GM06990 (cell line): ENCODE results near the gene CTSL.

Source experiments
- DNase-seq: peaks from one replicate; pipeline ENCODE4 v3.0.0-alpha.2; 2011; ENCODE audit not compliant: insufficient read length; ENCODE audit errors: extremely low read depth
- H3K27me3 ChIP-seq: replicated peaks from 2 replicates; pipeline ENCODE4 v1.6.0; 2011; ENCODE audit warnings: low read length; ENCODE audit not compliant: control insufficient read depth, insufficient read depth
- H3K36me3 ChIP-seq: 2 replicates; pipeline ENCODE4 v1.5.1; 2011; ENCODE audit warnings: low read length; ENCODE audit not compliant: control insufficient read depth, insufficient read depth
- H3K4me3 ChIP-seq: replicated peaks from 2 replicates; pipeline ENCODE4 v1.5.1; 2011; ENCODE audit warnings: low read depth, mild to moderate bottlenecking, control low read depth, low read length
- TF ChIP-seq, protein P1 (sequence below): IDR thresholded peaks from 2 replicates; pipeline ENCODE4 v1.5.1; 2011; ENCODE audit warnings: low read length, control low read depth, mild to moderate bottlenecking, inconsistent platforms; ENCODE audit not compliant: insufficient read depth, poor library complexity, severe bottlenecking

Gene CTSL

DNA sequence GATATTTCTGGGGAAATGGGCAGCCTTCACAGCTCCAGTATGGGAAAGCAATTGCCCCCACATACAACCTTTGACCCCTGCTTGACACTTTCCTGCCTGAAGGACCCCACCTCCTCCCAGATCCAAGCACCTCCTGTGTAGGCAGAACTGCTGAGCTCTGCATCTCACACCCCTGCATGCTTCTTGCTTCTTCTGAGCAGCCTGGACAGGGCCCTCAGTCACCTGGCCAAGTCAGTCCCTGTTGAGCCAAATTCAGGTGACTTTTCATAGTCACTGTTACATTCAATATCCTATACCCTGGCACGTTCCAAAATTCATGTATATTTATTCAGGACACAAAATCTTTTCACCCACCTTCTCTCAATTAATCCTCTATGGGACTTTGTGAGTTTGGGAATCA lies 30.4 kb upstream of the CTSL start:
- Histone ChIP-seq H3K36me3 (peaks cover 34% of the 10 kb centered on the region), H3K27me3 (no peaks in the 10 kb centered on the region), H3K4me3 (no peak overlapping the region)
- no peak for DNase-seq
- TF ChIP-seq, protein P1, sequence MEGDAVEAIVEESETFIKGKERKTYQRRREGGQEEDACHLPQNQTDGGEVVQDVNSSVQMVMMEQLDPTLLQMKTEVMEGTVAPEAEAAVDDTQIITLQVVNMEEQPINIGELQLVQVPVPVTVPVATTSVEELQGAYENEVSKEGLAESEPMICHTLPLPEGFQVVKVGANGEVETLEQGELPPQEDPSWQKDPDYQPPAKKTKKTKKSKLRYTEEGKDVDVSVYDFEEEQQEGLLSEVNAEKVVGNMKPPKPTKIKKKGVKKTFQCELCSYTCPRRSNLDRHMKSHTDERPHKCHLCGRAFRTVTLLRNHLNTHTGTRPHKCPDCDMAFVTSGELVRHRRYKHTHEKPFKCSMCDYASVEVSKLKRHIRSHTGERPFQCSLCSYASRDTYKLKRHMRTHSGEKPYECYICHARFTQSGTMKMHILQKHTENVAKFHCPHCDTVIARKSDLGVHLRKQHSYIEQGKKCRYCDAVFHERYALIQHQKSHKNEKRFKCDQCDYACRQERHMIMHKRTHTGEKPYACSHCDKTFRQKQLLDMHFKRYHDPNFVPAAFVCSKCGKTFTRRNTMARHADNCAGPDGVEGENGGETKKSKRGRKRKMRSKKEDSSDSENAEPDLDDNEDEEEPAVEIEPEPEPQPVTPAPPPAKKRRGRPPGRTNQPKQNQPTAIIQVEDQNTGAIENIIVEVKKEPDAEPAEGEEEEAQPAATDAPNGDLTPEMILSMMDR = no peak

DNA sequence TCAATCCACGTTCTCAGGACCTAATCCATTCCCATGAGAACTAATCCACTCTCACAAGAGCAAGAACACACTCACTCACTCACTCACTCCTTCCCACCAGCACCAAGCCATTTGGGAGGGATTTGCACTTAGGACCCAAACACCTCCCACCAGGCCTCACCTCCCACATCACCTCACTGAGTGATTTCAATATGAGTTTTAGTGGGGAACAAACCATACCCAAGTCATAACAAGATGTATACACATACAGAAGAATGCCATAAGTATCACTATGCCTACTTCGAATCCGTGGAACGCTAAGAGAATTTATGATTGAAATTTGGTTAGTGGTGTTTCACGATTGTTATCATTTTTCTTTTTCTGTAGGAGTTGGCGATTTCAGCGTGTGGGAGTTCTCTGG lies 29.3 kb upstream of the CTSL start:
- no peak overlapping the region for H3K4me3 ChIP-seq
- DNase-seq = no peak
- H3K36me3 ChIP-seq = peaks cover 36% of the 10 kb centered on the region
- no peaks in the 10 kb centered on the region for H3K27me3 ChIP-seq
- TF ChIP-seq, protein P1 = no peak

DNA sequence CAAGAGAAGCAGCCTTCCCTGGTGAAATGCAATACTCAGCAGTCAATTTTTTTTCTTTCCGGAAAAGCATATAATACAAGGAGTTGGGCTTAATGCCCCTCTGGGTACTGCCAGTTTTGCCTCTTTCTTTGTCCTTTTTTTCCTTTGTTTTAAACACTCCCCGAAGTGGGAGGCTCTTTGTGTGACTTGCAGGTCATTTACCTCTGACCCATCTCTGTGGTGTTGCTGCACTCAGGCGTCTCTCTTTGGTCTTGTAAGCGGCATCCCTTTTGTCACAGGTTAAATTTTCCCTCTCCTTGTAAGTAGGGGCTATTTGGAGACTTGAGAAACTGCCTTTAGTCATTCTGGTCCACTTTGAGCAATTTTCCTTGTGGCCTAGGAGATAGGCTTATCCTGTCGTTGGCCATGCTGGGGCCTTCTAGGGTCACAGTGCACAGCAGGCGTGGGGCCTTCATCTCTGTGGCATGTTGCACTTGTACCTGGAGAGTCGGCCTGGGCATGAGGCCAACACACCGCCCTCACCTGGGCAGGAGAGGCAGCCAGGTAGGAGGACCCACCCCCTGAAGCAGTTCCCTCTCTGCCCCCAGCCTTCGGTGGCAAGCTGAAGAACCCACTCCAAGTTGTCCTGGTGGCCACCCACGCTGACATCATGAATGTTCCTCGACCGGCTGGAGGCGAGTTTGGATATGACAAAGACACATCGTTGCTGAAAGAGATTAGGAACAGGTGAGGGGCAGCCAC lies 27.7 kb upstream of the CTSL start:
- TF ChIP-seq, protein P1 = no peak
- Histone ChIP-seq H3K36me3 (peaks cover 45% of the 10 kb centered on the region), H3K27me3 (no peaks in the 10 kb centered on the region), H3K4me3 (no peak overlapping the region)
- DNase-seq = no peak

DNA sequence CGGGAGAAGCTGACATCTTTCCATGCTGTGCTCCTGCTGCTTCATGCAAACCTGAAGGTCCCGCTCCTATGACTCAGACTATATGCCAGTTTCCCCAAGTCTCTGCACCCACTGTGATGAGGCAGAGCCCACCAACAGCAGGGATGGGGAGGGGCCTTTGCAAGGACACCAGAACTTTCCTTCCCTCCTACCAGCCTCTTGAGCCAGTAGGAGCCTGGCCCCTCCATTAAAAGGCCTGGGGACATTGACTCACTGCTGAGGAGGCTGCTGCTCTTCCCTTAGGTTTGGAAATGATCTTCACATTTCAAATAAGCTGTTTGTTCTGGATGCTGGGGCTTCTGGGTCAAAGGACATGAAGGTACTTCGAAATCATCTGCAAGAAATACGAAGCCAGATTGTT lies 26.1 kb upstream of the CTSL start:
- no peak overlapping the region for H3K4me3 ChIP-seq
- peaks cover 43% of the 10 kb centered on the region for H3K36me3 ChIP-seq
- TF ChIP-seq, protein P1 = no peak
- H3K27me3 ChIP-seq = no peaks in the 10 kb centered on the region
- DNase-seq = no peak

- no peak for DNase-seq
- H3K27me3 ChIP-seq = no peaks in the 10 kb centered on the region
- H3K36me3 ChIP-seq = peaks cover 41% of the 10 kb centered on the region
- no peak overlapping the region for H3K4me3 ChIP-seq
- TF ChIP-seq, protein P1 = no peak
Observed at GRCh38 chr9:87701491-87701890, 24.4 kb upstream of the CTSL start.
